Measurements from ENCODE around the gene ANXA8. TPM values are rescaled to one million over a fixed set of nuclear protein-coding genes. Genes with fewer than 3 reads are reported as not detected.
A peak's percentile ranks its signal among the peaks of the same experiment; 100 is the strongest.
"Not testable (repeated sequence)": the region's sequence is repeated elsewhere in the genome, so short reads cannot be mapped to it uniquely, and the experiment has no call there.

Gene ANXA8
- total RNA-seq, 1 donor from 2014 or later: not detected

GRCh38 chr10:47465216-47465917 is 18.5 kb downstream of the ANXA8 start:
- not testable (repeated sequence) for DNase-seq (ENCODE audit: low read depth in 2 of 2)

DNA sequence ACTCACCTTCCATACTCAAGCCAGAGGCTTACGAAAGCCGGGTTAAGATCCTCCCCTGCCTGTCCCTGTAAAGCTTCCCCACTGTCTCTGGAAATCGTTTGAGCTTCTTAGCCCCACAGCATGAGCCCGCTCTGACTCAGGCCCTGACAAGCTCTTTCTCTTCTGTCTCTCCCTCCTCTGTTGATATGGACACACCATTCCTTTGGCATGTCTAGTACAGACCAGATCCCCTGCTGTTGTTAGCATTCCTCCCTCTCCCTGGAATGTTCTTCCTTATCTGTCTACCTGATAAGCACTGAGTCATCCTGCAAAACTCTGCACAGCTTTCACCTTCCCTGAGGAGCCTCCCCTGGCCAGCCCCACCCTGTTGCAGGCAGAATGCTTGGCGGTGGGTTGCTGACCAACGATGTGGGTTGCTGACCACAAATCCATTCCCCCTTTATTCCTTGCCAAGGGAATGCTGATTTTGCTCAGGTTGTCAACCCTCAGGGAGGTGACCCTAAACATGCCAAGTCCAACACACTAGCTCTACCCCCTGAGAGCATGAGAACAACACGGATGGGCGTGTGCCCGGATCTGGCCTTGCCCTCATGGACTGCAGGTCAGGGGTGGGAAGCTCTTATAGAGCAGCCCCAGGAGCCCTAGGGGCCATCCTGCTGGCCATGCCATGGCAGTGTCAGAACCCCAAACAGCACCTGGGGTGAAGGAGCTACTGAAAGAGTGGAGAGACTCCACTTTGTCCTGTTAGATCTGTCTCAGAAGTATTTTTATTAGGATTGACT is 21.1 kb downstream of the ANXA8 start:
- DNase-seq (ENCODE audit: low read depth in 2 of 2): not testable (repeated sequence)

GRCh38 chr10:47461261-47461687 is 22.6 kb downstream of the ANXA8 start:
- DNase-seq (ENCODE audit: low read depth in 2 of 2): peak; percentile 25 to 41

DNA sequence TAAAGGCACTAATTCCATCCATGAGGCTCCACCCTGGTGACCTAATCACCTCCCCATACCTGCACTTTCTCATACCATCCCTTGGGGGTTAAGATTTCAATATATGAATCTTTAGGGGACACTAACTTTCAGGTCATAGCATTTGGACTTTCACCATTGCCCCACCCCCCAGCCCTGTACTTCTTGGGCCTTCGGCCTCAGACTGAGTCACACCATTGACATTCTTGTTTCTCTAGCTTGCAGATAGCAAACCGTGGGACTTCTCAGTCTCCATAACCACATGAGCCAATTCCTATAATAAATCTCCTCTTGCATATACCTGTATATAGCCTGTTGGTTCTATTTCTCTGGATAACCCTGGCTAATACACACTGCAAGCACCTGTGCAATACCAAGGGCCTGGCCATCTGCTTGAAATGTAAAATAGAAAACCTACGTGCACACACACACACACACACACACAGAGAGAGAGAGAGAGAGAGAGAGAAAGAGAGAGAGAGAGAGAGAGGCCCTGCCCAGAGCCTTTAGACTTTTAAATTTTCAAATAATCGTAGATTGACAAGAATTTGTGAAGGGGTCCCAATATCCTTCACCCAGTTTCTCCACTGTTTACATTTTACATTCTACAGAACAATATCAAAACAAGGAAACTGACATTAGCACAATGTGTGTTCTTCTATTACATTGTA is 25.3 kb downstream of the ANXA8 start:
- DNase-seq (ENCODE audit: low read depth in 2 of 2): peak in 1 of 2 donors; percentile 12

DNA sequence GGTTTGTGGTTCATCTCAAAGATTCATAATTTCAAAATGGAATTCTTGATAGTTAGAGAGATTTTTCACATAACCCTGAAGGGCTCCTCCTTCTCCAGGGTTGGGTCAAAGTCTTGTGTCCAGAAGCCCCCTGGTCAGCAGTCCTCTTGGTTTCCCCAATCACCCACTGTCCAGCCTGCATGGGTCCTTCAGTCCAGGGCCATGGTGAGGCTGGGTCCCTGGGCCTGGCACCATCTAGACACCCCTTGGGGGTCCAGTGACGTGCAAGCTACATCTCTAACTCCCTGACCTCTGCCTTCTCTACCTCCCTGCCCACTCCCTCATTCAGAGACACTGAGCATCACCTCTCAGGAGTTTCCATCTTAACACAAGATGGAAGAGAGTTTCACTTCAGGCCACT is 26.1 kb downstream of the ANXA8 start:
- DNase-seq (ENCODE audit: low read depth in 2 of 2): no peak

DNA sequence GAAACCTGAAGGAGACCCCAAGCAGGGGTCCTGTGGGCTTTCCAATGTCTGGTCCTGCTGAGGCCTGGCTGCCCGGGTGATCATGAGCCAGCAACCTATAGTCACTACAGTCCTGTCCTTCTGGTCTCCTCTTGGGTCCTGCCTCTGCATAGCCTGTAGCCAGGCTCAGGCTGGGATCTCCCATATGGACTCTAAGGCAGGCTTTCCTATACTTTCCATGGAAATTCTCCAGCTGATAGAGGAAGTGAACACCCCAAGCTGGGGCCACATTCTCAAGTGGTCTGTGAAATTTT is 26.4 kb downstream of the ANXA8 start:
- no peak for DNase-seq (ENCODE audit: low read depth in 2 of 2)

DNA sequence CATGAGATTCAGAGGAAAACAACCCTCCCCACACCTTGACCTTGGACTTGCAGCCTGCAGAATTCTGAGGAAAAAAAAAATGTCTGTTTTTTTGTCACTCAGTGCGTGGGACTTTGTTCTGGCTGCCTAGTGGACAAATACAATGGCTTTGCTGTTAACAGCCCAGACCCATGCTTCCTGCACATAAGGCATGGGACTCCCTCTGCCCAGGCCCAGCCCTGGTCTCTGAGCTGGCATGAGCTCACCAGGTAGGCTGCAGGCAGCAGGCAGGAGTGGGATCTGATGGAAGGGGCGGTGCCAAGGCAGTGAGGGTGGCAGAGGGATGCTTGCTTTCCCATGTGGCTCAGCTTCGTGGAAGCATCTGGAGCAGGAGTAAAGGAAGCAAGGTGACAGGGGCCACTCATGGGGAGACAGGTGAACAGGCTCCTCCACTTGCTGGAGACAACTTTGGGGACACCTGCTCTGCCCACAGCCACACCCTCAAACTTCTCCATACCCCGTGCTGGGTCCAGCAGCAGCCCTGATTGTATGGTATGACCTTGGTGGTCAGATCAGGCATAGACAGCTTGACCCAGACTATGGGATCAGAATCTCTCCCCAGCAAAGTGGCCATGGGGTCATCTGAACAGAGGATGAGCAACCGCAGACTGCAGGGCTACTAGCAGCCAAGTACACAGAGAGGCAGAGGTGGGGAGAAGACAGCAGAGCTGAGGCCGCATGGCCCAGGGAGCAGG is 27.0 kb downstream of the ANXA8 start:
- no peak for DNase-seq (ENCODE audit: low read depth in 2 of 2)

GRCh38 chr10:47456079-47456785 is 27.7 kb downstream of the ANXA8 start:
- no peak for DNase-seq (ENCODE audit: low read depth in 2 of 2)

- not testable (repeated sequence) for DNase-seq (ENCODE audit: low read depth in 2 of 2)
These were observed 28.4 kb downstream of the ANXA8 start for GRCh38 chr10:47455350-47456078.

GRCh38 chr10:47454780-47455058 is 29.2 kb downstream of the ANXA8 start:
- no peak for DNase-seq (ENCODE audit: low read depth in 2 of 2)

GRCh38 chr10:47454008-47454779 is 29.7 kb downstream of the ANXA8 start:
- DNase-seq (ENCODE audit: low read depth in 2 of 2): no peak

- no peak for DNase-seq (ENCODE audit: low read depth in 2 of 2)
These were observed 30.5 kb downstream of the ANXA8 start for GRCh38 chr10:47453141-47454007.

- peak in 1 of 2 donors; percentile 0 for DNase-seq (ENCODE audit: low read depth in 2 of 2)
These were observed 31.3 kb downstream of the ANXA8 start for GRCh38 chr10:47452495-47453140.

- peak in 1 of 2 donors; percentile 0 for DNase-seq (ENCODE audit: low read depth in 2 of 2)
These were observed 31.9 kb downstream of the ANXA8 start for GRCh38 chr10:47451998-47452494.

GRCh38 chr10:47451273-47451997 is 32.5 kb downstream of the ANXA8 start:
- peak in 1 of 2 donors; percentile 0 for DNase-seq (ENCODE audit: low read depth in 2 of 2)

GRCh38 chr10:47450442-47450841 is 33.5 kb downstream of the ANXA8 start:
- no peak for DNase-seq (ENCODE audit: low read depth in 2 of 2)

DNA sequence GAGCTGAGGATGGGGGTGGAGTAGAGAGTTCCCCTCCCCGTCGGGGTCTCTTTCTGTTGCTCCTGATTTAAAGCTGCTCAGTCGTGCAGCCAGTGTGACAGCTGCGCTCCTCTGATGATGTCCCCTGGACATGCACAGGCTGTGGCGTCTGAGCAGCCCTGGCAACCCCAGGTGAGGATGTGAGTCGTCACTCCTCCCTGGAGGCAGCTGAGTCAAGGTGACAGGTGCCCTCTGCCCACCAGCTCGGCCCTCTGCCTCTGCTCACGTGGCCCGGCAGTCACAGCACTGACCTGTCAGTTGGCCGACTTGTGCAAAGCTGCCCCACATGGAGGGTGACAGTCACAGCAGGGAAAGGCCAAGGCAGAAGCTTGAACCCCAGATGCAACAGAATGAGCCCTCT is 33.9 kb downstream of the ANXA8 start:
- DNase-seq (ENCODE audit: low read depth in 2 of 2): no peak
